ENCODE measurements around the gene KIAA0825. TPM values are rescaled to one million over a fixed set of nuclear protein-coding genes. Genes with fewer than 3 reads are reported as not detected.

KIAA0825 gene
- total RNA-seq, 4 donors from 2014 or later: 1.8 to 3.4 (median 2.6) TPM

- intact Hi-C loops (cut with DNase I): no loop called here
- H3K9me3 ChIP-seq: no peaks in the 10 kb centered on the region
- no peak for TF ChIP-seq POLR2A (IDR thresholded peaks at IDR 0.05)
- TF ChIP-seq CTCF (IDR thresholded peaks at IDR 0.05): no peak
- no peak overlapping the region for H3K27ac ChIP-seq
- no peaks in the 10 kb centered on the region for H3K27me3 ChIP-seq
- no peaks in the 10 kb centered on the region for H3K36me3 ChIP-seq
- H3K4me1 ChIP-seq: peaks cover 0 to 12% (median 9%) of the 10 kb centered on the region in 3 donors
- no peak overlapping the region for H3K4me3 ChIP-seq
- no peak for DNase-seq
- 79 to 82% methylated on average over 2 of the region's 2 CpGs for WGBS, 2 donors
Observed at GRCh38 chr5:94425396-94425795, 193.0 kb downstream of the KIAA0825 start.

GRCh38 chr5:94423411-94423810 is 195.0 kb downstream of the KIAA0825 start:
- Histone ChIP-seq H3K4me1 (peaks cover 0 to 12% (median 9%) of the 10 kb centered on the region in 3 donors), H3K4me3 (no peak overlapping the region), H3K9me3 (no peaks in the 10 kb centered on the region), H3K27me3 (no peaks in the 10 kb centered on the region), H3K36me3 (no peaks in the 10 kb centered on the region), H3K27ac (peak overlapping the region in 1 of 4 donors; percentile 56)
- DNase-seq: no peak
- TF ChIP-seq POLR2A (IDR thresholded peaks at IDR 0.05): no peak
- intact Hi-C loops (cut with DNase I): no loop called here

- 22 to 38% methylated on average over 3 of the region's 3 CpGs for whole genome bisulfite sequencing, 2 donors
- TF ChIP-seq CTCF (IDR thresholded peaks at IDR 0.05) (no peak), POLR2A (IDR thresholded peaks at IDR 0.05) (no peak)
- no peak for DNase-seq
- Histone ChIP-seq H3K27me3 (no peaks in the 10 kb centered on the region), H3K4me3 (no peak overlapping the region), H3K4me1 (peaks cover 0 to 12% (median 9%) of the 10 kb centered on the region in 3 donors), H3K27ac (peak overlapping the region in 3 of 4 donors; percentile 40 to 56 (median 43)), H3K9me3 (no peaks in the 10 kb centered on the region), H3K36me3 (no peaks in the 10 kb centered on the region)
- intact Hi-C loops (cut with DNase I): no loop called here
Observed at GRCh38 chr5:94422812-94423211, 195.6 kb downstream of the KIAA0825 start.

- H3K27ac ChIP-seq: no peak overlapping the region
- intact Hi-C loops (cut with DNase I): no loop called here
- no peaks in the 10 kb centered on the region for H3K27me3 ChIP-seq
- H3K4me1 ChIP-seq: peaks cover 0 to 12% (median 9%) of the 10 kb centered on the region in 3 donors
- 60 to 68% methylated on average over 2 of the region's 2 CpGs for WGBS, 2 donors
- H3K9me3 ChIP-seq: no peaks in the 10 kb centered on the region
- TF ChIP-seq CTCF (IDR thresholded peaks at IDR 0.05): no peak
- TF ChIP-seq POLR2A (IDR thresholded peaks at IDR 0.05): no peak
- H3K4me3 ChIP-seq: no peak overlapping the region
- no peaks in the 10 kb centered on the region for H3K36me3 ChIP-seq
- no peak for DNase-seq
Observed at GRCh38 chr5:94420885-94421284, 197.5 kb downstream of the KIAA0825 start.

GRCh38 chr5:94415798-94416197 is 202.6 kb downstream of the KIAA0825 start:
- Histone ChIP-seq H3K27me3 (no peaks in the 10 kb centered on the region), H3K4me1 (no peaks in the 10 kb centered on the region), H3K4me3 (no peak overlapping the region), H3K27ac (no peak overlapping the region), H3K9me3 (no peaks in the 10 kb centered on the region), H3K36me3 (no peaks in the 10 kb centered on the region)
- DNase-seq: no peak
- intact Hi-C loops (cut with DNase I): no loop called here
- TF ChIP-seq POLR2A (IDR thresholded peaks at IDR 0.05) (no peak), CTCF (IDR thresholded peaks at IDR 0.05) (no peak)
- WGBS, 2 donors: 24 to 71% methylated on average over 1 of the region's 1 CpG

- 86 to 93% methylated on average over 1 of the region's 1 CpG for WGBS, 2 donors
- H3K27ac ChIP-seq: no peak overlapping the region
- no peaks in the 10 kb centered on the region for H3K9me3 ChIP-seq
- TF ChIP-seq CTCF (IDR thresholded peaks at IDR 0.05): no peak
- no peak for TF ChIP-seq POLR2A (IDR thresholded peaks at IDR 0.05)
- DNase-seq: no peak
- H3K4me3 ChIP-seq: no peak overlapping the region
- intact Hi-C loops (cut with DNase I): no loop called here
- H3K36me3 ChIP-seq: no peaks in the 10 kb centered on the region
- no peaks in the 10 kb centered on the region for H3K27me3 ChIP-seq
- peaks cover 0 to 9% (median 0%) of the 10 kb centered on the region in 3 donors for H3K4me1 ChIP-seq
Observed at GRCh38 chr5:94409440-94409839, 209.0 kb downstream of the KIAA0825 start.

All from esophagus squamous epithelium (tissue), 5 donors.